Epithelial cell of esophagus (primary cell): ENCODE measurements around the gene SLC2A9.

ENCODE experiments used
- DNase-seq: peaks from one replicate; pipeline ENCODE4 v3.0.0; 2010; ENCODE audit warnings: low read depth
- H3K4me3 ChIP-seq: 2 replicates; pipeline ENCODE4 v1.5.1; 2011; ENCODE audit warnings: mild to moderate bottlenecking, low read length, control low read depth
- TF ChIP-seq, protein P1 (sequence below): IDR thresholded peaks from 2 replicates; pipeline ENCODE4 v1.5.1; 2011; ENCODE audit warnings: low read depth, mild to moderate bottlenecking, low read length, control low read depth, inconsistent platforms; ENCODE audit not compliant: insufficient read depth; ENCODE audit errors: missing control alignments

The SLC2A9 gene

DNA sequence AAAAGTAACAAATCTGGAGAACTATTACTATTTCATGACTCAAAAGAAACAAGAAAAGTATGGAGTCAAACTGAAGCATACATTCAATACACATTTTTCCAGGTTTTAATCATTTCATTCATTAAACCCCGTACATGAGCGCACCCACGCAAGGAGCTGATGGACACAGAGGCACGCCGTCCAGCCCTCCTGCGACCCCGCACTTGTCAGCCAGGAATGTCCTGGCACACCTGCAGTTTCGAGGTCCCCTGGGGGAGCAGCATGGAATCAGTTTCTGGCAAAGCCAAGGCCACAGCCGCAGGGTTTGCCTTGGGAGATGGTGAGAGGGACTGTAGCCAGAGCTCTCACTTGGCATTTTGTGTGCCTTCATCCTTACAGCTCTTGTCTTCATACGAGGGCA is 12.8 kb upstream of the SLC2A9 start:
- H3K4me3 ChIP-seq, result no peak overlapping the region
- no peak for DNase-seq
- TF ChIP-seq, protein P1, sequence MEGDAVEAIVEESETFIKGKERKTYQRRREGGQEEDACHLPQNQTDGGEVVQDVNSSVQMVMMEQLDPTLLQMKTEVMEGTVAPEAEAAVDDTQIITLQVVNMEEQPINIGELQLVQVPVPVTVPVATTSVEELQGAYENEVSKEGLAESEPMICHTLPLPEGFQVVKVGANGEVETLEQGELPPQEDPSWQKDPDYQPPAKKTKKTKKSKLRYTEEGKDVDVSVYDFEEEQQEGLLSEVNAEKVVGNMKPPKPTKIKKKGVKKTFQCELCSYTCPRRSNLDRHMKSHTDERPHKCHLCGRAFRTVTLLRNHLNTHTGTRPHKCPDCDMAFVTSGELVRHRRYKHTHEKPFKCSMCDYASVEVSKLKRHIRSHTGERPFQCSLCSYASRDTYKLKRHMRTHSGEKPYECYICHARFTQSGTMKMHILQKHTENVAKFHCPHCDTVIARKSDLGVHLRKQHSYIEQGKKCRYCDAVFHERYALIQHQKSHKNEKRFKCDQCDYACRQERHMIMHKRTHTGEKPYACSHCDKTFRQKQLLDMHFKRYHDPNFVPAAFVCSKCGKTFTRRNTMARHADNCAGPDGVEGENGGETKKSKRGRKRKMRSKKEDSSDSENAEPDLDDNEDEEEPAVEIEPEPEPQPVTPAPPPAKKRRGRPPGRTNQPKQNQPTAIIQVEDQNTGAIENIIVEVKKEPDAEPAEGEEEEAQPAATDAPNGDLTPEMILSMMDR, result no peak

DNA sequence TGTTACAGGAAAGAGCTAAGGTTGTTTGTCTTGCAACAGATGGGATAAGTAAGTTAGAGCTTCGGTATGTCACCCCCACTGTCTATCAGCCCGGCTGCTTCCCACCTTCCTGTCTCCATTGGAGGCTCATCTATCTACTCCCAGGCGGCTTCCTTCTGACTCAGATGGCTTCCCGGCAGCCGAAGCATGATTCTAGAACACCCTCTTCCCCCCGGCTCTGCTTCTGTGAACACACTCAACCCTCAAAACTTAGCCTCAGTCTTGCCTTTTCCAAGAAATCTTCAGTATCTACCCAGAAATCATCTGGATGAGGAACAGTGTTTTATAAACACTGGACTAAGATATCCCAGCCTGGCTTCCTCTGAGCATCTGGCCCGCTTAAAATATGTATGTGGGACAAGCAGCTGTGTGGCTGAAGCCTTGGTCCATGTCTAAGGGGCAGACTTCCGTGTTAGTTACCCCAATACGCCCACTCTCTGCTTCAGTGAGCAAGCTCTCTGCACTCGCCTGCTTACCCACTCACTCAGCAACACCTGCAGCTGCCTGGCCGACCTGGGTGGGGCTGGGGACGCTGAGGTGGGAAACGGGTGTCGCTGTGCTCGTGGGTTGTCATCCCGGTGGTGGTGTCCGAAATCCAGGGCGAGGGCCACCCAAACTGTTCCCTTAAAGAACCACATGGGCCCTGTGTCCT is 12.0 kb upstream of the SLC2A9 start:
- DNase-seq, result peak; percentile 64

DNA sequence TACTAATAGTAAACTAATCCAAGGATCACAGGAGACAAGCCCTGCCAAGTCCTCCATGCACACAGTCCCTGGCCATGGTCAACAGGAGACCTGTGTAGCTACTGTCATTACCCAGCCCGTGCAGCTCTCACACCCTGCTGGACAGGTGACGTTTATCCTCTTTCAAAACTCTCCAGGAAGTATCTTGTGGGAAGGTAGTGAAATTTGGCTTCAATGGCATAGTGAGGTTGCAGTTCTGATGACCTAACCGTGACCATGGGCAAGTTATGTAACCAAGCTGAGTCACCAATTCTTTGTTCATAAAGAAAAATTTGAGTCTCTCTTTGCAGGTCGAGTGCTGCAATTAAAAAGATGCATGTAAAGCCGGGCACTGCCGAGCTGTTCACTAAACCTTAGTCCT is 11.3 kb upstream of the SLC2A9 start:
- peak; percentile 94 for DNase-seq
- TF ChIP-seq, protein P1, result no peak
- H3K4me3 ChIP-seq, result no peak overlapping the region

More for the DNA sequence above, 12.0 kb upstream of the SLC2A9 start:
- H3K4me3 ChIP-seq, result no peak overlapping the region
- TF ChIP-seq, protein P1, result no peak

DNA sequence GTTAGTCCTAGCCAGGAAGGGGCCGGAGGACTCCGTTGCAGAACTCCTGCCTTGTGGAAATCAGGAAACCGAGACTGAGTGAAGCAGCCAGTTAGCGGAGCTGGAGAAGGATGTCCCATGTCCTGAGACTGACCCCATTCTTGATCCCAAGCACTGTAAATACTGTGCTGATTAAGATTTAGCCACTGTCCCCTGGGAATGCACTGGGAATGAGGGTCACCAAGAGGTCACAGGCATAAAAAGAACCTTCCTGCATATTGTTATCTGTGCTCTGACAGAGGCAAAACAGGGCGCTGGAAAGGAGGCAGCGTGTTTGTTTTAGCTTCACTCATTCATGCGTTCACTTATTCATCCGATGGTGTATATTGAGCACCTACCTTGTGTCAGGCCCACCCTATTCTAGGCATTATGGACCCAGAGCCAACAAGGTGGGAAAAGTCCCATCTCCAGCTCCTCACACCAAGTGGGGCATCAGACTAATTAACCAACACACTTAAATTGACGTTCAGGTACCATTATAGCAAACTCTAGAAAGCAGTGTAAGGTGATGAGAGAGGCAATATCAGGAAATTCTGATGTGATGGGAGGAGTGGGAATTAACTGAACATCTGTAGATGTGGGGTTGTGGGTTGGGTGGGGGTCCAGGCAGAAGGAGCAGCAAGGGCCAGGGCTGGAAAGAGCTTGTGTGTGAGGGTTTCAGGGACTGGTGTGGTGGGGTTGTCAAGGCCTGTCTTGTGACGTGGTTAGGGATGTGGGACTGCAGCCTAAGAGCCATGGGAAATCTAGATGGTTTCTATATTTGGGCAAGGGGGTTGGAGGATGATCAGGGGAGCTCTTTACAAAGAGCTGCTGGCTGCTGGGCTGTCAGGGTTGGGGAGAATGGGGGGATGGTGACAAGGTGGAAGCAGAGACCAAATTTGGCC is 10.6 kb upstream of the SLC2A9 start:
- no peak overlapping the region for H3K4me3 ChIP-seq
- TF ChIP-seq, protein P1, result no peak
- DNase-seq, result no peak

DNA sequence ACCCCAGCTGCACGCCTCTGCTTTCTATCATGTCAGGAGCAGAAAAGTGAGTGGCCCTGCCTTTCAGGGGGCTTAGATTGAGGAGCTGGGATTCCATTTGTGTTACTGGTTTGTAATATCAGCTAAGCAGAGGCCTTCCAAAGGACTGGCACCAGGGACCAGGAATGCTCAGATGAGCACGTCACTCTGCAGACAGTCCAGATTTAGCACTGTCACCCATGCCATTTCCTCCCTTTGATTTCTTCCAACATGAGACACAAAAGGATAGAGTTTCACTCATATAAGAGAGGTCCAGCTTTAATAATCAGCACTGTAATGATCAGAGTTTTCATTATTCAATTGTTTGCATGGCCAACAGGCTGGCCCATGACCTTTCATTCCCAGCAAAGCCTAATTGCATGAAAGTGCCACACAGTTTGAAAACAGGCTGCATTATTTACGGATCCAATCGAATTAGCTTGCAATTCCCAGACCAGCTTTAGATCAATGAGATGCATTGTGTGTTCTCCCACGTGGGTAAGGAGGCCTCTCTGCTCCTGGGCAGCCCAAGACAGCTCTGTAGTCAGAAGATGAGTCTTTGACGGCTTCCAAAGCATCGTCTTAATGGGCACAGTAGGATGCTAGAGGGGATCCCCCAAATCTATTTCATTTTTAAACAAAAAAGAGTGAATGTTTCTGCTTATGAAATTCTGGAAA is 9.8 kb upstream of the SLC2A9 start:
- DNase-seq, result no peak
- TF ChIP-seq, protein P1, result no peak
- H3K4me3 ChIP-seq, result no peak overlapping the region

DNA sequence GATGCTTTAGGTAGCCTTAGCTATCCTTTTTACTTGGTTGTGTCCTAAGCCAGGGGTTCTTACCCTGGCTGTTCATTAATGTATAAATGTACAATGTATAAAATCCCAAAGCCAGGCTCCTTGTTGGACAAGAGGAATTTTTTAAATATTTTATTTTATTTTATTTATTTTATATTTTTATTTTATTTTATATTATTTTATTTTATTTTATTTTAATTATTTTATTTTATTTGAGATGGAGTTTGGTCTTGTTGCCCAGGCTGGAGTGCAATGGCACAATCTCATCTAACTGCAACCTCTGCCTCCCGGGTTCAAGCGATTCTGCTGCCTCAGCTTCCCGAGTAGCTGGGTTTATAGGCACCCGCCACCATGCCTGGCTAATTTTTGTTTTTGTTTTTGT is 8.1 kb upstream of the SLC2A9 start:
- H3K4me3 ChIP-seq, result no peak overlapping the region
- no peak for DNase-seq
- TF ChIP-seq, protein P1, result no peak
